Calu3 (cell line): ENCODE results near the gene FGF19. TPM values are rescaled to one million over a fixed set of nuclear protein-coding genes. Genes with fewer than 3 reads are reported as not detected.

Source experiments
- BruUV-seq: library from RNA; stranded (reverse); fragments of 400-500 nt; replicated peaks from 2 replicates; lab custom pipeline; 2021; lab: Mats Ljungman, UMichigan
- CTCF ChIA-PET: fragments of 300-600 bp; sonication (Branson Sonifier 250); formaldehyde crosslinking; loops from one replicate; lab custom pipeline; 2022; ENCODE audit warnings: antibody characterized with exemption; lab: Charles Lee
- DNase-seq: peaks from one replicate; pipeline ENCODE4 v3.0.0; 2022
- H3K27ac Mint-ChIP-seq: one replicate; pipeline ENCODE4 v1.8.0; 2022; ENCODE audit warnings: mixed read lengths; ENCODE audit not compliant: unreplicated experiment
- H3K27me3 Mint-ChIP-seq: one replicate; pipeline ENCODE4 v1.8.0; 2022; ENCODE audit warnings: mixed read lengths; ENCODE audit not compliant: unreplicated experiment
- H3K36me3 Mint-ChIP-seq: one replicate; pipeline ENCODE4 v1.8.0; 2022; ENCODE audit warnings: mild to moderate bottlenecking, moderate library complexity, mixed read lengths; ENCODE audit not compliant: insufficient read depth, unreplicated experiment
- H3K4me1 Mint-ChIP-seq: one replicate; pipeline ENCODE4 v1.8.0; 2022; ENCODE audit warnings: mild to moderate bottlenecking, low read depth, mixed read lengths; ENCODE audit not compliant: unreplicated experiment
- H3K4me3 Mint-ChIP-seq: one replicate; pipeline ENCODE4 v1.8.0; 2022; ENCODE audit warnings: mild to moderate bottlenecking, low read depth, moderate library complexity, mixed read lengths; ENCODE audit not compliant: unreplicated experiment
- H3K9me3 Mint-ChIP-seq: one replicate; pipeline ENCODE4 v1.8.0; 2022; ENCODE audit warnings: low read depth, mixed read lengths; ENCODE audit not compliant: unreplicated experiment
- intact Hi-C: fragments of 100-400 bp; cut with micrococcal nuclease; formaldehyde crosslinking; loops from one replicate; pipeline ENCODE4 v1.10.0; 2022; ENCODE audit not compliant: unreplicated experiment
- total RNA-seq: library from RNA; stranded (reverse); gene quantifications from 2 replicates; pipeline ENCODE4 v1.2.3, GENCODE V29; 2022
- TF ChIP-seq, protein P1 (sequence below): fragments of 200-600 bp; IDR thresholded peaks from one replicate; pipeline ENCODE4 v1.8.0; 2022; ENCODE audit warnings: antibody characterized with exemption; ENCODE audit not compliant: unreplicated experiment

The FGF19 gene
- total RNA-seq, 1 experiment from 2014 or later: 1.4 TPM

GRCh38 chr11:69652999-69653398 is 50.8 kb downstream of the FGF19 start:
- CTCF ChIA-PET: no interaction called here
- no peaks in the 10 kb centered on the region for H3K9me3 Mint-ChIP-seq

GRCh38 chr11:69651834-69652620 is 51.8 kb downstream of the FGF19 start:
- Mint-ChIP-seq H3K36me3 (peaks cover 93% of the 10 kb centered on the region), H3K27ac (no peak overlapping the region), H3K4me3 (no peak overlapping the region), H3K4me1 (no peaks in the 10 kb centered on the region), H3K27me3 (no peaks in the 10 kb centered on the region), H3K9me3 (no peaks in the 10 kb centered on the region)
- intact Hi-C loops: no loop called here
- BruUV-seq: no TSS peak
- no peak for DNase-seq
- TF ChIP-seq, protein P1, sequence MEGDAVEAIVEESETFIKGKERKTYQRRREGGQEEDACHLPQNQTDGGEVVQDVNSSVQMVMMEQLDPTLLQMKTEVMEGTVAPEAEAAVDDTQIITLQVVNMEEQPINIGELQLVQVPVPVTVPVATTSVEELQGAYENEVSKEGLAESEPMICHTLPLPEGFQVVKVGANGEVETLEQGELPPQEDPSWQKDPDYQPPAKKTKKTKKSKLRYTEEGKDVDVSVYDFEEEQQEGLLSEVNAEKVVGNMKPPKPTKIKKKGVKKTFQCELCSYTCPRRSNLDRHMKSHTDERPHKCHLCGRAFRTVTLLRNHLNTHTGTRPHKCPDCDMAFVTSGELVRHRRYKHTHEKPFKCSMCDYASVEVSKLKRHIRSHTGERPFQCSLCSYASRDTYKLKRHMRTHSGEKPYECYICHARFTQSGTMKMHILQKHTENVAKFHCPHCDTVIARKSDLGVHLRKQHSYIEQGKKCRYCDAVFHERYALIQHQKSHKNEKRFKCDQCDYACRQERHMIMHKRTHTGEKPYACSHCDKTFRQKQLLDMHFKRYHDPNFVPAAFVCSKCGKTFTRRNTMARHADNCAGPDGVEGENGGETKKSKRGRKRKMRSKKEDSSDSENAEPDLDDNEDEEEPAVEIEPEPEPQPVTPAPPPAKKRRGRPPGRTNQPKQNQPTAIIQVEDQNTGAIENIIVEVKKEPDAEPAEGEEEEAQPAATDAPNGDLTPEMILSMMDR: no peak
- CTCF ChIA-PET: interaction anchor here (0.6 kb wide), 1 partner anchor 550 kb away, joined by 3 read pairs; no protein-coding TSS in a partner anchor

More at GRCh38 chr11:69652999-69653398, 50.8 kb downstream of the FGF19 start:
- Mint-ChIP-seq H3K36me3 (peaks cover 87% of the 10 kb centered on the region), H3K27ac (no peak overlapping the region), H3K4me3 (no peak overlapping the region), H3K4me1 (no peaks in the 10 kb centered on the region), H3K27me3 (no peaks in the 10 kb centered on the region)
- BruUV-seq: no TSS peak
- no peak for DNase-seq
- TF ChIP-seq, protein P1: no peak
- intact Hi-C loops: no loop called here

DNA sequence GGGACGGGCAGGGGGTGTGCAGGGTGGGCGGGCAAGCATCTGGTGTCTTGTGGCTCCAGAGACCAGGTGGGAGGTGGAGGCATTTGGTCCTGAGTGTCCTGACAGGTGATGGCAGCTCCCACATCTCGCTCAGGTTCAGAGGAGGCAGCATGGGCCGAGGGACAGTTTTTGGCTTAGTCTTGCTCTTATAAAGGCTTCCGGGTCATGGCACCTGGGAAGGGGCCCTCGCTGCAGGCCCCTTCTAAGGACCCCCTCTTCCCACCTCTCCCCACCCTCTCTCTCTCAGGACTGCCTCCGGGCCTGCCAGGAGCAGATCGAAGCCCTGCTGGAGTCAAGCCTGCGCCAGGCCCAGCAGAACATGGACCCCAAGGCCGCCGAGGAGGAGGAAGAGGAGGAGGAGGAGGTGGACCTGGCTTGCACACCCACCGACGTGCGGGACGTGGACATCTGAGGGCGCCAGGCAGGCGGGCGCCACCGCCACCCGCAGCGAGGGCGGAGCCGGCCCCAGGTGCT is 52.9 kb downstream of the FGF19 start:
- peaks cover 99% of the 10 kb centered on the region for H3K36me3 Mint-ChIP-seq
- BruUV-seq: no TSS peak
- H3K9me3 Mint-ChIP-seq: no peaks in the 10 kb centered on the region
- H3K27me3 Mint-ChIP-seq: no peaks in the 10 kb centered on the region
- no peak overlapping the region for H3K27ac Mint-ChIP-seq
- no peaks in the 10 kb centered on the region for H3K4me1 Mint-ChIP-seq
- TF ChIP-seq, protein P1: no peak
- CTCF ChIA-PET: interaction anchor here (0.5 to 0.6 kb wide), 2 partner anchors 331 to 516 kb away, joined by 3 to 5 read pairs; no protein-coding TSS in a partner anchor
- no peak overlapping the region for H3K4me3 Mint-ChIP-seq
- no peak for DNase-seq
- intact Hi-C loops: no loop called here

DNA sequence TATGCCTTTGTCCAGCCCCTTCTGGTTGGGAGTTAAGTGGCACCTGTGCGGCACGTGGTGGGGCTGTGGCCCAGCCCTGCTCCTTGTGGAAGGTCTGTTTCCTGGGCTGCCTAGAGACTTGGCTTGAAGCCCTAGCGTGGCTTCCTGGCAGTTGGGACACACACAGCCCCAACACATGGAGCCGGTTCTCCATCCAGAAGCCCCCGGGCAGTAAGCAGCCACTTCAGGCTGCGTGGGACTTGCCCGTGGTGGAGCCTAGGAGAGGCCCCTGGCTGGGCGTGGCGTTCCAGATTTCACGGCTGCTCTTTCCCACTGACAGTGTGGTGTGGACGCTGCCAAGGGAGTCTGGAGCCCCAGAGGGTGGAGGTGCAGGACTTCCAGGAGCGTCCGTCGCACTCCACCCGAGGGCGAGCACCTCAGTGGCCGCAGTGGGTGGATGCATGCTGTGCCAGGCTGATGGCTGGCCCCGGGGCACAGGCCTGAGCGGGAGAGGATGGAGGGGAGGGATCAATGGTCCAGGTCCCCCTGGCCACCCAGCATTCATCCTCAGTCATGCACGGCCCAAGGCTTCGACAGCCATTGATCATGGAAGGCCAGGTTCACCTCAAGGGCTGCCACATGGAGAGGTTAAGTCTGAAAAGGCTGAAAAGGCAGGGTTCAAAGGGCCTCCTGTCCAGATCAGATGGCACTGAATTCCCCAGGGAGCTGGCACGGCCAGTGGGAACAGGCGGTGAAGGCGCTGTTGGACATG is 53.6 kb downstream of the FGF19 start:
- no peak for DNase-seq
- intact Hi-C loops: no loop called here
- no peaks in the 10 kb centered on the region for H3K4me1 Mint-ChIP-seq
- no peaks in the 10 kb centered on the region for H3K27me3 Mint-ChIP-seq
- no peaks in the 10 kb centered on the region for H3K9me3 Mint-ChIP-seq
- H3K27ac Mint-ChIP-seq: no peak overlapping the region
- H3K36me3 Mint-ChIP-seq: peaks cover 99% of the 10 kb centered on the region
- CTCF ChIA-PET: interaction anchor here (0.5 kb wide), 1 partner anchor 331 kb away, joined by 3 read pairs; no protein-coding TSS in a partner anchor
- TF ChIP-seq, protein P1: no peak
- BruUV-seq: no TSS peak
- H3K4me3 Mint-ChIP-seq: no peak overlapping the region
